HG03457 (cell line): ENCODE measurements around the gene LAMC1.

Experiments
- ATAC-seq: cut with Tn5 transposase; IDR thresholded peaks from one replicate; pipeline ENCODE4 v1.9.1; 2021; ENCODE audit warnings: moderate number of reproducible peaks; ENCODE audit not compliant: unreplicated experiment

LAMC1 gene

DNA sequence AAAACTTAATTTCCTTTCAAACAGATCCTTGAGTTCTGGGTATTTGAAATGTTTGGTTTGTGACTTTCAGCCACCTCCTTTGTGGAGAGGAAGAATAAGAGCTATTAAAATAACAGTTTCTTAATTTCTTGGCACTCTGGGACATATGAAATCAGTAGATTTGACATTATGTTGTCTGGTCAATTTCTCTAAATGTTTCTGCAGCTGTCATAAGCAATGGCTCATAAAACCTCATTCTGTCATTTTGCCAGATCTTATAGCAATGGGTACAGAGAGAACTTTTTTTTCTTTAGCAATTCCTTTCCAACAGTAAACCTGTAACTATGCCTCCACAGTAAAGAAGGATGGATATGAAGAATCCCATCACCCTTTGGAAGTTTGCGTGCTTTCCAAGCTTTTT lies 52.6 kb downstream of the LAMC1 start:
- ATAC-seq: no peak

DNA sequence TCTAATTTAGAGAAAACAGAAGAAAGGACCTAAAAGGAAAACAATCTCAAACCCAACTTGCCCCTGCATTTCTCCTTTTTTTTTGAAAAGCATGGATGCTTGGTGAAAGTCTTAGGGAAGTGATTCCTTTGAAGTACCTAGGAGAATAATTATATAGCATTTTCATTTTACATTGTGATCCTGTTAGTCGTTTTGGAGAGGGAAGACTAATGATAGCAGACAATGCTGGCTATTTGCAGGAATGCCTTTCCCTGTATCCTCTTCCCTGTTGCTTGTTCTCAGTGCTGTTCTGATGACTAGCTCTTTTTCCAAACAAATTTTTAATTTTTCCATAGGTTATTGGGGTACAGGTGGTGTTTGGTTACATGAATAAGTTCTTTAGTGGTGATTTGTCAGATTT lies 53.9 kb downstream of the LAMC1 start:
- no peak for ATAC-seq

DNA sequence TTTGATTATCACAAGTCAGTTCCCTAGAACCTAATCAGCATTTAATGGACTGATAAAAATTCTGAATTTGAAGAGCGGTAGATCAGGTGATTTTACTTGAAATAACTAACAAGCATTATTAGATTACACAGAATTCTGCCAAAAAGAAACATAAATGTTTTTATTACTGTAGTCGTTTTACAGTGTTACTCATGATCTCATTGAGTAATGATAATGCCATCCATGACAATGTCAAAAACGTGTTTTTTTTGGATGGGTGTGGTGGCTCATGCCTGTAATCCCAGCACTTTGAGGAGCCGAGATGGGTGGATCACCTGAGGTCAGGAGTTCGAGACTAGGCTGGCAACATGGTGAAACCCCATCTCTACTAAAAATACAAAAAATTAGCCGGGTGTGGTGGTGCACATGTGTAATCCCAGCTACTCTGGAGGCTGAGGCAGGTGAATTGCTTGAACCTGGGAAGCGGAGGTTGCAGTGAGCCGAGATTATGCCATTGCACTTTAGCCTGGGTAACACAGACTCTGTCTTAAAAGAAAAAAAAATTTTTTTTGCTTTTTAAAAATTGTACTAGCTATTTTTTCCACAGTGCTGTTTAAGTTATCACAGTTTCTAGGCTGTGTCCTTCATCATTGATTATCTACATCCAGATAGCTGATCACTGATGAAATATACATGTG lies 56.6 kb downstream of the LAMC1 start:
- ATAC-seq: no peak

DNA sequence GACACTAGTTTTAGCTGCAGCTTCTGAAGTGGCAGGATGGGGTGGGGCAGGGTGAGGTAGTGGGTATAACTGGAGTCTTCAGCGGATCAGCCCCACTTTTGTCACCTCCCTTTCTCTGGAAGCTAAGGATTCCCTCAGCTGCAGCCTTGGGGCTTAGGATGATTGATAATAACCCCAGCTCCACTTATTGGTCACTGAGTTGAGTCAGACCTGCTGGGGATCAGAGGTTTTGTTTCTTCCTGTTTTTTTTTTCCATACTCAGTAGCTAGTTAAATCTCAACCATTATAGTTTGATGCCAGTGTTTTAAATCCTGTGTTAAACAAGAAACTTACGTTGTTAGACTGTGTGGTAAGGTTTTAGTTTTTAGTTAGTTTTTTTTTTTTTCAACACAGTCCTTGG lies 57.2 kb downstream of the LAMC1 start:
- no peak for ATAC-seq

DNA sequence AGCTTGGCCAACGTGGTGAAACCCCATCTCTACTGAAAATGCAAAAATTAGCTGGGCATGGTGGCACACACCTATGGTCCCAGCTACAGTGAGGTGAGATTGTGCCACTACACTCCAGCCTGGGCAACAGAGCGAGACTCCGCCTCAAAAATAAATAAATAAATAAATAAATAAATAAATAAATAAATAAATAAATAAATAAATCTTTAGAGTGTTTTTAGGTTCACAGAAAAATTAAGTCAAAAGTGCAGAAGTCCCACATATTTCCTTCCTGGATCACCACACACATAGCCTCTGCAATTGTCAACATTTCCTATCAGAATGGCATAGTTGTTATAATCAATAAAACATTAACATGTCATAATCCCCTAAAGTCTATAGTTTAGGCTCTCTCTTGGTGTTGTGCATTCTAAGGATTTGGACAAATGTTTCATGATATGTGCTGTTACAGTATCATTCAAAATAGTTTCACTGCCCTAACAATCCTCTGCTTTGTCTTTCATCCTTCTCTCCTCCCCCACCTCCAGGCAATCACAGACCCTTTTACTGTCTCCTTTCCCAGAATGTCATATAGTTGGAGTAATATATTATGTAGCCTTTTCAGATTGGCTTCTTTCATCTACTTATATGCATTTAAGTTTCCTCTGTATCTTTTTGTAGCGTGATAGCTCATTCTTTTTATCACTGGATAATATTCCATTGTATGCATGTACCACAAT lies 58.3 kb downstream of the LAMC1 start:
- ATAC-seq: no peak

DNA sequence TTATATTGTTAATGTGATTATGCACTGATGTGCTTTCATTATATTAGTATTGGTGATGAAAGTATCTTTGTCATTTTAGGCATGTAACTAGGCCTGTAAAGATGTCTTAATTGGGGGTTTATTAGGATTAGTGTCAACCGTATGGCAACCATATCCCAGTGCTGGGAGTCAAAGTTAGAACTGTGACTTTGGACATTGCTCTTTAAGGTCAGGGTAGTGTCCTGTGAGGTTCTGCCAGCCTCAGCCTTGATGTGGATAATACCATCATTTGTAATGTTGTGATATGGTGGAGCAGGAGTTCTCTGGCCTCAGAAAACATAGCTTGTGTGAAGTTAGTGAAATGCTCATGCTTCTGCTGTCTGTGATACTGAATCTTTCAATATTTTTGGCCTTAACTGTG lies 59.4 kb downstream of the LAMC1 start:
- no peak for ATAC-seq

DNA sequence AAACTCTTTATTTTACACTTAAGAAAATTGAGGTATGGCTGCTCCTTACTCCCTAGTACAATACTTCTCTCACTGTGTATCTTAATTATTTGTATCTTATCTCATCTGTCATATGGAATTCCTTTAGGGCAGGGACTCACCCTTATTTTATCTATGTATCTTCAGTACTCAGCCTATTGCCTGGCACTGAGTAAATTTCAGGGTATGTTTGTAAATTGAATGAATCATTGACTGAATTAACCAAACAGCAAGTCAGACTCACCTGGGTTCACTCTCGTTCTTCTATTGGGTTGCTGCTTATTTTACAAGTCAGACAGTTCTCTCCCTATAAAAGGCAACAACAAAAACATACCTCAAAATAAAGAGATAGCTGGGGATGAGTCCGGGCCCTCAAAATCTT lies 63.8 kb downstream of the LAMC1 start:
- no peak for ATAC-seq

DNA sequence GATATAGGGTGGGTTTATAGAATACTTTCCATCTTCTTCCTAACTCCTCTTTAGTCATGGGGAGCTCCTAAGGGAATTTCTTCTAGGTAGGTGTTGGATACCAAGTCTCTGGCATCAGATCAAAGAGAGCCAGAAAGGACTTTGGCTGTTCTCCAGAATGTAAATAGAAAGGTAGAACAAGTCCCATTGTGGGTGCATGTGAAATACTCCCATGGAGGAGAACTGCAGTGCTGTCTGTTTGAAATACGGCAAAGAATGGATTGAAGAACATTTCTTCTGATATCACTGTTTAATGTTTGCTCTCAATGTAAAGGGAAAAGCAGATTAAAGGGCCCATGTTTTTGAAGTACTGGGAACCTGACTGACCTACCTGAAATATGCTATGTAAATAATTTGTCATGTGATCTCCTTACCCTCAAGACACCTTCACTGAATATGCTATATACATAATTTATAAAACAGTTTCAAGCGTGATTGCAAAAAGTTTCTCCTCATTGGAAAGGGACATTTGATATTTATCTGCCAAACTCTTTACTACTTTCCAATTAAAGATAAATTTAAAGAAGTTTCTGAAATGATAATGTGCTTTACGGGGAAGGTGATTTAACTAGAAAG lies 65.9 kb downstream of the LAMC1 start:
- no peak for ATAC-seq

DNA sequence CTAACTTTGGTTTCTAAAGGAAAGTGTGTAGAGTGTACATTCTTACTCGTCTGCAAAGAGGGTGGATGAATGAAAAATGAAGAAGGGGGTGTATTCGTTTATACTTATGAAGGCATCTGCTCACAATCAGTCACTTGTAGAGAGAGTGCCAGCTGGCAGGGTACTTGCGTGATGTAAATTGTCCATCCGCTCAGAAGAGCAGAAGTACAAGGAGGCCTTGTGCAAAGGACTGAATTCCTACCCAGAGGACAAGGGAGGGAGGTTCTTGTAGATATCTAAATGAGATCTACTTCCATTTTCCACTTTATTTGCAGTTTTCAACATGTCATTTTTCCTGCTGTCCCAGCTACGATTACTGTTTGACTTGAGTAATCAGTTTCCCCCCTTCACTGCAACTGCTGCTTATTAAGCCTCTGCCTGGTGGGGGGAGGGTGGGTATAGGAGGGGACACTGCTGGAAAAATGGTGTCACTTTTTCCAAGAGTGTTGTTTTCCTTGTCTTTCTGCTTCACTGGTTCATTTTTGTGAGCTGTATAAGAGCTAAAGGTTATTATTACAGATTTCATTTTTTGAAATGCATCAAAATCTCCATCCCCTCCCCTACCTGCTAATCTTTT lies 67.3 kb downstream of the LAMC1 start:
- no peak for ATAC-seq

DNA sequence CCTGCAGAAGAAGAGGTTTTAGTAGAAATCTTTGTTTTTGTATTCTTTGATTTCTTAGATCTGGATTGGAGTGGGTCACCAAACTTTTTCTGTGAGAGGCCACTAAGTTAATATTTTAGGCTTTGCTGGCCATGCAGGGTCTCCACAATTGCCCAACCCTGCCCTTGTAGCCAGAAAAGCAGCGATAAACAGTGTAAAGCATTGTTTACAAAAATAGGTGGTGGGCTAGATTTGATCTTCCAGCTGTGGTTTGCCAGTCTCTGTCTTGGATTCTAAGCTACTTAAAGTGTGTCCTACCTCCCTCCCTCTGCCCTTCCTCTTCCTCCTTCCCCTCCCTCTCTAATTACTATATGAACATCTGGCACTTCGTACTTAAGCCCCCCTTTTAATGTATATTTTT lies 68.0 kb downstream of the LAMC1 start:
- ATAC-seq: no peak

DNA sequence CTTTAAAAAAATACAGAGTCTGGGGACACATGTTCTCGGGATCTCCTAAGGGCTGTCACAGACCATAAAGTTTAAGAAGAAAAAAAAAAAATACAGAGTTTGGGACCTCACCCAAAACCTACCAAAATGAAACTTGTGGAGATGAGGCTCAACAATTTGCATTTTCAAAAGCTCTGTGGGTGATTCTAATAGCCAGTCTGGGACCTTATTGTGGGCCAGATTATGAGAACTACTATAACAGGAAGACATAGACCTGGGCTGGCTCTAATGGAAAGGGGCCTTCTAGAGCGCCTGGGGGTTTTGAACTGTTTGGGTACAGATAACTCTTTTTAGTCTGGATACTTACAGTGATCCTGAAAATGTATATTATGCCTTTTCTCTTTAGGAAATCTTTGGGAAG lies 69.1 kb downstream of the LAMC1 start:
- ATAC-seq: no peak

DNA sequence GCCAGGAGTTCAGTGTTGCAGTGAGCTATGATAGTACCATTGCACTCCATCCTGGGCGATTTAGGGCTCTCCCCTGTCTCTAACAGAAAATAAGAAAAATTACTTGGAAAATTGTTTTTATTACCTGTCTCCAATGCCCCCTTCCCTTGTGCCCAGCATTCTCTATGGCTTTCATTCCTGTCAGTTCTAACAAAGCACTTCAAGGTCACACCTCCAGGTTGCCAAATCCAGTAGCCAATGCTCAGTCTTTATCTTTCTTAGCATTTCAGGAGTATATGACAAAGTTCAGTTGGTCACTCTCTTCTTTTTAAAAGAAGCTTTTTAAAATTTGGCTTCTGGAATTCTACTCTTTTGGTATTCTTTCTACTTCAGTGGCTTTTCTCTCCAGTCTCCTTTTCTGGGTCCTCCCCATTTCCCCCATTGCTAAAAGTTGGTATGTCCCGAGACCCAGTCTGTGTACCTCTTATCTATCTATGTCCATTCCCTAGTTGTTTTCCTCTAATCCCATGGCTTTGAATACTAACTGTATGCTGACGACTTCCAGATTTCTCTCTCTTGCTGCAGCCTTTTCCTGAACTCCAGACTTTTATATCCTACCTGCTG lies 69.9 kb downstream of the LAMC1 start:
- ATAC-seq: no peak

DNA sequence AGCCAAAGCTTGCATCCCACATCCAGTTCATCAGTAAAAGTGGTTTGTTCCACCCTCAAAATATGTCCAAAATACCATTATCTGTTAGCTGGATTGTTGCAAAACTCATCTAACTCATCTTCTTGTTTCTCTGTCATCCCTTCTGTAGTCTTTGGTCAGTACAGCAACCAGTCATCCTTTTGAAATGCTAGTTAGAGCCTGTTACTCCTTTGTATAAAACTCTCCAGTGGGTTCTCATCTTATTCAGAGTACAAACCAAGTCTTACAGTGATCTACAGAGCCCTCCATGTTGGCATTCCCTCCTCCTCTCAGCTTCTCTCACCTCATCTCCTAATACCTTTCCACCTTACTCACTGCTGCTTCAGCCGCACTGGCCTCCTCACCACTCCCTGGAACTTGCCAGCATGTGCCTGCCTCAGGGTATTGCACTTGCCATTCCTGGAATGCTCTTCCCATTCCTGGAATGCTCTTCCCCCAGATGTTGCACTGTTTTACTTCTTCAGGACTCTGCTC lies 70.6 kb downstream of the LAMC1 start:
- no peak for ATAC-seq

DNA sequence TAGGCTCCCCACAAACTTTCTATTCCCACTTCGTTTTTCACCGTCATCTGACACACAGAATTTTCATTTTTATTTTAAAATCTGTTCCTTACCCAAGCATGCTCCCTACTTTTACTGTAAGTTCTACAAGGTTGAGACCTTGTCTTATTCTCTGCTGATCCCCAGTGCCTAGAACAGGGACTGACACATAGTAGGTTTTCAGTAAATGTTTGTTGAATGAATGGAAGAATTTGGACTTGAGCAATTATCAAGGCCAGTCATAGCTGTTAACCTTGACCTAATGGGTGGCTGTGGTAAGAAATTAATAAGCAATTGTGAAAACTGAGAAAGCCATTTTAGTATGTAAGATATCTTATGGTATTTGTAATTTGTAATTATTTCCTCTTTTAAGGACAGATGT lies 71.1 kb downstream of the LAMC1 start:
- ATAC-seq: no peak

DNA sequence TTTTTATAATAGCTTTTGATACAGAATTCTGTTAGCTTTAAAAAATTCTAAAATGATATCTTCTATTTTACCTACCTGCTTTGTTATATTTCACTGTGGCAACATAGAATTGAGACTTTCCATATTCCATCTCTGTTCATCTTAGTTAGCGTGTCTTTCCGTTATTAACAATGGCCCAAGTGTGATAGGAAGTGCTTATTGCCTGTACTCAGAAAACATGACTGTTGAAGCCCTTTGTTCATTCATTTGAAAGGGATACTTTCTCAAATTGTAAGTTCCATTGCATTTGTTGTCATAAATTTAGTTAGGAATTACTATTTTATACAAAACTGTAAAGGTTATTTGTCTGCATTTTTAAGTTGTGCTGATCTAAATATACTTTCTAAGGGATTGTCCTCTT lies 73.1 kb downstream of the LAMC1 start:
- no peak for ATAC-seq

DNA sequence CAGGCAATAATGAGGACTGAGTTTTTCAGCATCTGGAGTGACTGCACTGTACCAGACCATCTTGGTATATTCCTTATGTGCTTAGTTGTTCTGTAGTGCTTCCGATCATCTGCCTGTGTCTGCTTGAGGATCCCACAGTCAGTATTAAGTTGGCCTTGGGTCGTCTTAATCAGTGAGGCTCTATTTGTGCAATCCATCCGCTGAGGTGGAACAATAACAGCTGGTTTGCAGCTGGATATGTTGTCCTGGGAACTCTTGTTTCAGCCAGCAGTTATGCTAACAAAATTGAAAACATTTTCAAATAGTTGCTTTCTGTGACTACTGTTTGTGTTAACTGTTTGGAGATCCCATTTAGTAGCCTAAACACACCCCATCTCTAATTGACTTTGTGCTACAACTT lies 73.7 kb downstream of the LAMC1 start:
- no peak for ATAC-seq

DNA sequence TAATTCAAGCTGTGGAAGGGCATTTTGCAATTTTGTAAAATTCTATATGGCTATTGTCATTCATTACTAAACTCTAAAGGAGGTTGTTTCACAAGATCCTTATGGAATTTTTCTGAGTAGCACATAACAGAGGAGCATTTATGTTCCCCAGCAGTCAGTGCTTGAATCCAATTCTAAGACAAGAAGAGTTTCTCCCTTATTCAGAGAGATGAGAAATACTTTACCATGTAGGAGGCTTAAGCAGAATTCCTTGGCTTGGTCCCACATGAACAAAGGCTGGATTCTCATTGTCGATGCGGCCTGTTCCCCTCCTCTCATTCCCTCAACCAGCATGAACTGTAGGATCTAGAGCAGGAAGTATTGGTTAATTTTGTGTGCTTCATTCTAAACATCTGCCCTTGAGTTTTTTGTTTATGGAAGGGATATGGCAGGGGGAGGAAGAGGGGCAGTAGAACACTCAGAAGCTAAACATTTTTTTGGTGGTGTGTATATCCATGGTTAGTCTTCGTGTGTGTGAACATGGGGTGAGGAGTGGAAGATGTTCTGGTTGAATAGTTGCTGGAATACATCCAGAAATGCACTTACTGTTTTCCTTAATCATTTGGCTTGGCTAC lies 74.3 kb downstream of the LAMC1 start:
- ATAC-seq: no peak

DNA sequence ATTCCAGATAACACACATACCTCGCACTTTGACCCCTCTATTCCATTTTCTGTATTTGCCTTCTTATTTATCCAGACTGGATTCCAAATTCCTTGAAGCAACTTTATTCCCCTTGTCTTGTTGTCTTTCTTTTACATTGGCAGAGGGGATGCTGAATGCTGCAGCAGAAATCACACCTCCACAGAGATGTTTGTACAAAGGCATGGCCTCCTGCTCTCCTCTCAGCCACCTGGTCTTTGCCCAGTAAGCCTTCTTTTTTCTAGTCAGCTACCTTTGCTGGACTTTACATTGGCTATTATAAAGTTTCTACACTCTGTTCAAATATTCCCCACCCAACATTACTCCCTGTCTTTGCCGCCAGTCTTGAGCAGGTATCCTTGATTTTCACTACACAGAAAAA lies 75.1 kb downstream of the LAMC1 start:
- ATAC-seq: no peak

DNA sequence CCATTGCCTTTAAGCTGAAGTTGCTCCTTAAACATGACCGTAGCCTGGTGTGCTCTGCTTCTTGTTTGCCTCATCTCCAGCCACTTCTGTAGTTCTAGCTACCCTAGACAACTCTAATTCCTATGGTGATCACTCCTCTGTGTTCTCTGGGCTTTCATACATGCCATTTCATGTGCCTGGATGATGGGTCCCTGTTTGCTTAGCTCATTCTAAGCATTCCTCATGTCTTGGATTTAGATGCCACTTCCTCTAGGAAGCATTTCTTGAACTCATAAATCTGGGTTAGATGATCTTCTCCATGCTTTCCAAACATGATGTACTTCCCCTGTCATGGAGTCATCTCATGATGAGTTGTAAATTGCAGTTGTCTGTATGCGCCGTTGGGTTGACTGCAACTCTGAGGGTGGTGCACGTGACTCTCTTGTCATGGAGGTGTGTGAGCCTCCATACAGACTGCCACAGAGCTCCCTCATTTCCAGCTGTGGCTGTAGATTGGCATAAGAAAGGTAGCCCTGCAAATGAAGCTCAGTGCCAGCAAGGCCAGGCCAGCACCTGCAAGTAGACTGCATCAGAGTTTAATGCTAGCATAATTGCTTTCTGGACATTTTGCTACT lies 77.2 kb downstream of the LAMC1 start:
- no peak for ATAC-seq

DNA sequence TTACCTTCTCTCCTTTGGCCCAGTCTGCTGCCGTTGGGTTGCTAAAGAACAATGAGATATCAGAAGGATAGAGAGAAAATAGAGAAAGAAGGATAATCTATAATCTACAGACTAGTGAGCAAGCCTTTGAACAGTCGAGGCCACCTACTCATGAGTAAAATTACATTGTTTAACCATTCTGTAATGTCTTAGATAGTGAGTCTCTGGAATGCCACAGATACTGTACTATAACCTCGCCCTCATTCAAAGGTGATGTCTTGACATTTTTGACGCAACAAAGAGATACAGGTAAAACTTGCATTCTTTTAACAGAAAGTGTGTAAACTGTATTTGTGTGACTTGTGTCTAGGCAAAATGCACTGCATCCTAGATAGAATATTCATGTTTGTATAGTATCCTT lies 77.9 kb downstream of the LAMC1 start:
- no peak for ATAC-seq
